SIG-M5 treated with dmso at 0.1 percent for 504 hours (cell line): ENCODE measurements around the gene TRABD2B.

Experiments
- DNase-seq: peaks from one replicate; lab custom pipeline; 2025; ENCODE audit not compliant: unreplicated experiment; lab: John Stamatoyannopoulos, UW

TRABD2B gene

DNA sequence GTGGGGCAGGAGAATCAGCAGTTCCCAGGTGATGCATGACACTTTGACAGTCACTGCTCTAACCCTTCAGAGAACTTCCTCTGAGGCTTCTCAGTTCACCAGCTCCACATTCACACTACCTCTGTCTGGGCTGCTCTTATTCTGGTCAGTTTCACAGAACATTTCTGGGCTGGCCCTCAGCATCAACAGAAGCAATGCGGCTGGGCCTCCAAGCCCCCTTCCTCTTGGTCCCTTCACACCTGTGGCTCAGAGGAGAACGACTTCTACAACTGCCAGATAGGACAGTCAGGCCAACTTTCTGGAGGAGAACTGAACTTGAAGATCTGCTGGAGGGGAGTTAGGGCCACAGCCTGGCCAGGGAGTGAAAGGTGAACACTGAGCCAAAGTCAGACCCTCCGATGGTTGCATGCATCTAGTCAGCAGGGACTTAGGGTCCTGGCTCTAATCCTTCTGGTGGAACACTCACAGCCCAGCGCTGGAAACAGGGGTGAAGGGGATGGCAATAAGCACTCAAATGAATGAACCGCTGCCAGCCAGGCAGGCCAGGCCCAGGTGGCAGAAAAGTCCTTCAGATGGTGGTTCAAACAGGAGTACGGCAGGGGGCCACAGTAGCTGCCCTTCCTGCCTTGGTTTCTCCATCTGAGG, 285.2 kb downstream of the TRABD2B start:
- no peak for DNase-seq

GRCh38 chr1:47711184-47711847, 285.9 kb downstream of the TRABD2B start:
- no peak for DNase-seq
